GM13977 (cell line): Measurements from ENCODE around the gene MS4A2.
A peak's percentile ranks its signal among the peaks of the same experiment; 100 is the strongest.
"Not testable (repeated sequence)": the region's sequence is repeated elsewhere in the genome, so short reads cannot be mapped to it uniquely, and the experiment has no call there.

ENCODE experiments used
- DNase-seq: peaks from one replicate; pipeline ENCODE4 v3.0.0; 2012; ENCODE audit warnings: low spot score
- CTCF ChIP-seq: IDR thresholded peaks from 2 replicates; pipeline ENCODE4 v1.5.1; 2012; ENCODE audit warnings: mild to moderate bottlenecking, control low read depth; ENCODE audit not compliant: insufficient read depth; ENCODE audit errors: extremely low read depth, missing control alignments
- in situ Hi-C: fragments of 300-500 bp; cut with MboI; formaldehyde crosslinking; loops from one replicate; pipeline ENCODE4 v1.12.0; 2022; ENCODE audit warnings: low sequenced_read_pairs, low pct_unique_long_range_greater_than_20kb, mixed read lengths, inconsistent platforms; ENCODE audit not compliant: unreplicated experiment

MS4A2 gene

GRCh38 chr11:60100516-60100915 is 12.1 kb downstream of the MS4A2 start:
- in situ Hi-C loops: no loop called here
- DNase-seq: no peak
- no peak for TF ChIP-seq CTCF

GRCh38 chr11:60101368-60101767 is 12.9 kb downstream of the MS4A2 start:
- DNase-seq, in situ Hi-C loops: not testable (repeated sequence)

DNA sequence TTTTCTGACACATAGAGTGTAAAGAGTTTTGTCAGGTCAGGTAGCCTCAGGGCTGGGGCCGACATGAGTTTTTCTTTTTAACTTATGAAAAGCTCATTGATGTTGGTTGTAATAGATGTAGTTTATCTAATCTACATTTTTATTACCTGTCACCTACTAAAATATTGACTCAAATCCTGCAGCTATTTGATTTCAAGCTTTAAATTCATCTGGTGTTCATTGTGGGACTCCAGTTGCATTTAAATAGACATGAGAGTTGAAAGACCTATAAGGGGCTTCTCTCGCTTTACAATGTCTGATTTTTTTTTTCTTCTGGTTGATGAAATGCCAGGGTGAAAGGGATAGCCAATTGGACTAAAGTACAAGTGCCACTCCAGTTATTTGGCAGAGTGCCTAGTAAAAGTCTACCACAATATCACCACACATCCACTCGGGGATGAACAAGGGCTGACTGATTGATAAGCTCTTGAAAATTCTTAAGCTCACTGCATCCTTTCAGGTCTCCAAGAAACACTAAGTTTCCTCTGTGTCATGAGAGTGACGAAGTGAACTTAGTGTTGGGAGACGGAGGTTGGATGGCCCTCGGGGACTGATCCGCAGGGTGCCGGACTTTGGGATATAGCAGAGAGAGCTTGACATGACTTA is 16.1 kb downstream of the MS4A2 start:
- DNase-seq, in situ Hi-C loops: not testable (repeated sequence)

GRCh38 chr11:60108631-60109030 is 20.2 kb downstream of the MS4A2 start:
- in situ Hi-C loops, DNase-seq: not testable (repeated sequence)

- no peak for TF ChIP-seq CTCF
- in situ Hi-C loops: no loop called here
- DNase-seq: no peak
Measured at GRCh38 chr11:60111793-60112192, 23.3 kb downstream of the MS4A2 start.

DNA sequence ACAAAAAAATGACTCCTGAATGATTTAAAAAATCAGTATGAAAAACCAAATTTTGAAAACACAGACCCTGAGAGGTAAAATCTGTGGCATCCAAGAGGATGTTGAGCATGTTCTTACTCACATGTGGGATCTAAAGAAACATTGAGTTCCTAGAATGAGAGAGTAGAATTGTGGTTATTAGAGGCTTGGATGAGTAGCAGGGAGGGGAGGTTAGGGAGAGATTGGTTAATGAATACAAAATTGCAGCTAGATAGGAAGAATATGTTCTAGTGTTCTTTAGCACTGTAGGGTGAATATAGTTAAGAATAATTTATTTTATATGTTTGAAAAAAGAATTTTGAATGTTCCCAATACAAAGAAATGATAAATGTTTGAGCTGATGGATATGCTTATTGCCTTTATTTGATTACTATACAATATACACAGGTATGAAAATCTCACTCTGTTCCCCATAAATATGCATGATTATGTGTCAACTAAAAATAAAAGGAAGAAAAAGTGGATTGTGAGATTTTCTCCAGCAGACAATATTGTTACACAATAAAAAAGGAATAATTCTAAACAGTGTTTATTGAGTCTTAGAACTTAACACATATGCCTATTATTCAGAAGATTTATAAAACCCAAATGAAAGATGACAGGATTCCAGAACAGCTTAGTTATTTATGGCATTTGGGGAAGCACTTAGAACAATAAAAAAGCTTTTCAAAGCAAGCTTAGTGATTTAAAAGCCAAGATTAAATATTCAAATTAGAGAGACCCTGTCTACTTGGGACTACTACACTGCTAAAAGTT is 28.7 kb downstream of the MS4A2 start:
- DNase-seq: no peak
- in situ Hi-C loops: no loop called here
- no peak for TF ChIP-seq CTCF

DNA sequence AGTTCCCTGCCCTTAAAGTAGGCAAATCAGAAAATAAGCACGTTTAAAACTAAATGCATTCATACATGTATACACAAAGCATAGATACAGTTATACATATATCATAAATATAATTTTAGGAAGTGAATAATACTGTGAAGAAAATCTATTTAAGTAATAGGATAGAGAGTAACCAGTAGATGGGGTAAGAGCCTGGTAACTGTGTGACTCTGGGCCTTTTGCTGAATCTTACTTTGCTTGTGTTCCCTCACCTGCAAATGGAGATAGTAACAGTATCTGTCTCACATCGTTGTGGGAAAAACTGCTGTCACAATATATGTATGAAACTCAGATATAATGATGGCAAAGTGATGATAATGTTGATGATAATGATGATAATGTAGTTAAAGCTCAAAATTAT is 29.9 kb downstream of the MS4A2 start:
- TF ChIP-seq CTCF: no peak
- in situ Hi-C loops: no loop called here
- peak; percentile 33 for DNase-seq

DNA sequence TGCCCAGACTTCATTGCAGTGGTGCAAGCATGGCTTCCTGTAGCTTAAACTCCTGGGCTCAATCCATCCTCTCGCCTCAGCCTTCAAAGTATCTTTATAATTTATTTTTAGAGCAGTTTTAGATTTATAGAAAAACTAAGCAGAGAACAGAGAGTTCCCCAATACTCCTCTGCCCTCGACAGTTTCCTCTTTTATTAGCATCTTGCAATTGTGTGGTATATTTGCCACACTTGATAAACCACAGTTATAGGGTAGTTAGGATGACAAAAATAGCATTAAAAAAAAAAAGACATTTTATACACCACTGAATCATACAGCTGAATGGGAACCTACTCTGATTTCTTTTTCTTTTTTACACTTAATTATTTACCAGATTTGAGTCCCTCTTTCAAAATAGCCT is 31.2 kb downstream of the MS4A2 start:
- no peak for TF ChIP-seq CTCF
- in situ Hi-C loops: no loop called here
- no peak for DNase-seq
